Dermis blood vessel endothelial cell (primary cell): Measurements from ENCODE around the gene KDM4B. TPM values are rescaled to one million over a fixed set of nuclear protein-coding genes. Genes with fewer than 3 reads are reported as not detected.

Source experiments
- DNase-seq: peaks from one replicate; pipeline ENCODE4 v3.0.0; 2010
- total RNA-seq: library from RNA; depleted of rRNA; stranded (reverse); fragments of >200 nt; gene quantifications from 2 replicates; pipeline ENCODE4 v1.2.3, GENCODE V29; 2014

Gene KDM4B
- total RNA-seq, 1 donor from 2014 or later, result 13.4 TPM

DNA sequence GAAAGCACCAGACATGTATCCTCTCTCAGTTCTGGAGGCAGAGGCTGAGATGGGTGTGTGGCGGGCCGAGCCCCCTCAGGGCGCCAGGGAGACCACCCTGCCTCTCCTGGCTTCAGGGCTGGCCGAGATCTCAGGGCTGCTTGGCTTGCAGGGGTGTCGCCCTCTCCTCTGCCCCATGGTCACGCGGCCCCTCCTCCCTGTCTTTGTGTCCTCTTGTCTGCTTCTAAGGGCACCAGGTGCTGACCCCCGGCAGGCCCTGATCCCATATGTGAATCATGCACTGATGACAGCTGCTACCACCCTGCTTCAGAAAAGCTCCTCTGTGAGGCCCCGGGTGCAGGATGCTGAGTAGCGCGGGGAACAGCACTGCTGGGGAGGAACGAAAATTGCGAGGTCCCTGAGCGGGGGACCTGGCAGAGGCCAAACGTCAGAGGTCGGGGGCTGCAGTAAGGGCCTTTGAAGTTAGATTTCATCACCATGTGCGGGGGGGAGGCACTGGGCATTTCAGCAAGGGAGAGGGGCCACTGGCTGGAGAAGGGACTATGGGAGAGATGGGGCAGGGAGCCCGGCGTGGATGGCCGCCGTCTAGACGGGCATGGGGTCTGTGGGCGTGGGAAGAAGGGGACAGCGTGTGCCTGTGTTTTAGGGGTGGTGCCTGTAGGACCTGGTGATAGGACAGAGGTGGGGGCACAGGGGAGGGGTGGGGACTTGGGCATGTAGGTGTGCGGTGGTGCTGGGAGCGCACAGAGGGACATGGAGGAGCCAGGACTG, 125.2 kb downstream of the KDM4B start:
- no peak for DNase-seq

- no peak for DNase-seq
Observed at GRCh38 chr19:5094768-5095567, 126.1 kb downstream of the KDM4B start.

- DNase-seq, result no peak
Observed at GRCh38 chr19:5095568-5095850, 126.6 kb downstream of the KDM4B start.

DNA sequence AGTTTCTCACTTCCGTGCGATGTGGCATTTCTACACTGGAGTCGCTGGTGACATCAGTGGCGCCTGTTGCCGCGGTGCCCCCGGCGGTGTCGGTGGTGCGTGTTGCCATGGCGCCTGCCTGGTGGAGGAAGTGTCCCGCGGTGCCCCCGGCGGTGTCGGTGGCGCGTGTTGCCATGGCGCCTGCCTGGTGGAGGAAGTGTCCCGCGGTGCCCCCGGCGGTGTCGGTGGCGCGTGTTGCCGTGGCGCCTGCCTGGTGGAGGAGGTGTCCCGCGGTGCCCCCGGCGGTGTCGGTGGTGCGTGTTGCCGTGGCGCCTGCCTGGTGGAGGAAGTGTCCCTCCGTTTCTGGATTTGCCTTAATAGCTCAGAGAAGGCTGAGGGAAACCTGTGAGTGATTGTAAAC, 127.6 kb downstream of the KDM4B start:
- no peak for DNase-seq

- no peak for DNase-seq
Observed at GRCh38 chr19:5097331-5097930, 128.5 kb downstream of the KDM4B start.

- DNase-seq, result no peak
Observed at GRCh38 chr19:5097959-5098623, 129.2 kb downstream of the KDM4B start.

- no peak for DNase-seq
Observed at GRCh38 chr19:5098646-5099045, 129.7 kb downstream of the KDM4B start.

DNA sequence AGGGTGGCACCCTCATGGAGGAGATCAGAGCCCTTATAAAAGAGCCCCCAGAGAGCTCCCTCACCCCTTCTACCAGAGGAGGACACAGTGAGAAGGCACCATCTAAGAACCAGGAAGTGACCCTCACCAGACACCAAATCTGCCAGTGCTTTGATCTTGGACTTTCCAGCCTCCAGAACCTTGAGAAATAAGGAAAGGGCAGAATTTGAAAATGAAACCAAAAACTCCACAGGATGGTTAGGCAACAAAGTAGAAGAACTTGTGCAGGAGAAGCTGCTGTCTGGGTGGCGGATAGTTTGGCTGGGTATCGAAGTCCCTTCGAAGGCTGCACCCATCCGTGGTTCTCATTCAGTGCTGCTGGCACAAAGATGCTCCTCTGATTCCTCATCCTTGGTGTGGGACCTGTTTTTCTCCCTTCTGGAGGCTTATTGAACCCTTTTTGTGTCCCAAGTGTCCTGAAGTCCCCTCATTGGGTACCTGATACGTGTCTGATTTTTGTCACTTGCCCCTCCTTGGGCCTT, 130.8 kb downstream of the KDM4B start:
- no peak for DNase-seq

GRCh38 chr19:5101871-5102270, 133.0 kb downstream of the KDM4B start:
- no peak for DNase-seq

- DNase-seq, result no peak
Observed at GRCh38 chr19:5102520-5102919, 133.6 kb downstream of the KDM4B start.

DNA sequence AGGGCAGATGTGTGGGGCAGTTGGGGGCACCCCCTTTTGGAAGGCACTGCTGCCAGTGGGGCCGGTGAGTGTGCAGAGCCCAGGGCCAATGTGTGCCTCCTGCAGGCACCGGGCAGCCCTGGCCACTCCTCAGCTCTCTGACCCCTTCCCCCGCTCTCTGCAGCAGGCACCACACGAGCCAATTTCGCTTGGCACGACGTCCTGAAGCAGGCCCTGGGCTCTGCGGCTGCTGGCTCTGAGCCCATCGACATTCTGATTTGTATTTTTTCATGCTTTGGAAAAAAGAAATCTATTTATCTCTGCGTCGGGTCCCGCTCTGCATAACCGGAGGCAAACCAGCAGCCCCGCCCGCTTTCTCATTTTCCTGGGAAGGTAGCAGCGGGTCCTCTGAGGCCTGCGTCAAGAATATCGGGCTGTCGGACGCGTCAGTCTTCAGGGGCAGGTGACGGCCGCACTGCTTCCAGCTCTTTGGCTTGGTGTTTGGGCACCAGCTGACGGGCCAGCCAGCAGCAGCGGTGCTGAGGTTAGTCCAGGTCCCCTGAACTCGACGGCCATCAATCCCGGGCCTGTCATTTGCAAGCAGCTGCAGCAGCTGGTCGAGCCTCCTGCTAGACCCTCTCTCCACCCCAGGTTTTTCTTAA, 134.3 kb downstream of the KDM4B start:
- peak; percentile 19 for DNase-seq

DNA sequence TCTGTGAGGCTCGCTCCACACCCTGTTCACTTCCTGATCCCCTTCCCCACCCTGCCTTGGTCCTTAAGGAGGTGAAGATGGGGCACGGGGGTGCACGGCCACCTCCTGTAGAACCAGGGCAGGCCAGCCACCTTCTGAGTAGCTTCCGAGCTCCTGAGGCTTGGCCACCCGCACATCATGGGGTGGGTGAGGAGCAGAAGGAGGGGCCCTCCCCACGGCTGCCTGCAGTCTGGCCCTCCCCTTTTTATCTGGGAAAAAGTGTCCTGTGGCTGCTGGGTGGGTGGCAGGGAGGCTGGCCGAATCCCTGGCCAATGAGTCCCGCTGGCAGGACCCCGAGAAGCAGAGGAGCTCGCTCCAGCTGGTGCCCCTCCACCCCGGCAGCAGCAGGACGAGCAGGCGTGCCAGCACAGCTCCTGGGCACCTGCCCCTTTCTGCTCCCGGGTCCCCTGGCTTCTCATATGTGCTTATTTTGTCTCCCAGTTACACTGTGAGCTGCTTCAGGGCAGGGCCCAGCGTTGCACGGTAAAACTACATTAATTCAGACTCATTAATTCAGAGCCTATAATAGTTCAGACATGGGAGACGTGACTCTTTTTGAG, 135.0 kb downstream of the KDM4B start:
- DNase-seq, result no peak

DNA sequence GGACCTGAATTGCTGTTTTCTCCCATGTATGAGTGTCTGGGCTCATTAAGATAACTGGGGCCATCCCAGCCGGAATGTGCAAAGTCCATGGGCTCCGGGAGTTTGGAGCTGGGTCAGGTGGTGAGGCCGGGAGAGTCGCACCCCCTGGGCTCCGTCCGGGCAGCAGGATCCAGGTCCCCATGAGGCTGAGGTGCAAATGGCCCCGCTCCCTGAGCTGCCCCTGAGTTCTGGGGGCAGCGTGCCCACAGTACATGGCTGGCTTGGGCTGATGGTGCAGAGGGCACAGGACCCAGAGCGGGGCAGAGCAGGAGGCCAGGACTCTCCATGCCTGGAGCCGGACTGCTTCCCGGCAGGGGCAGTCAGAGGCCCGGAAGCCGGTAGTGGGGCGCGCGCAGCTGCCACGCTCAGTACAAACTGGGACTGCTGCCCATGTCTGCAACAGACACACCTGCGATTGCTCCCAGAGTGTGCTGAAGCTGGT, 136.0 kb downstream of the KDM4B start:
- DNase-seq, result no peak

DNA sequence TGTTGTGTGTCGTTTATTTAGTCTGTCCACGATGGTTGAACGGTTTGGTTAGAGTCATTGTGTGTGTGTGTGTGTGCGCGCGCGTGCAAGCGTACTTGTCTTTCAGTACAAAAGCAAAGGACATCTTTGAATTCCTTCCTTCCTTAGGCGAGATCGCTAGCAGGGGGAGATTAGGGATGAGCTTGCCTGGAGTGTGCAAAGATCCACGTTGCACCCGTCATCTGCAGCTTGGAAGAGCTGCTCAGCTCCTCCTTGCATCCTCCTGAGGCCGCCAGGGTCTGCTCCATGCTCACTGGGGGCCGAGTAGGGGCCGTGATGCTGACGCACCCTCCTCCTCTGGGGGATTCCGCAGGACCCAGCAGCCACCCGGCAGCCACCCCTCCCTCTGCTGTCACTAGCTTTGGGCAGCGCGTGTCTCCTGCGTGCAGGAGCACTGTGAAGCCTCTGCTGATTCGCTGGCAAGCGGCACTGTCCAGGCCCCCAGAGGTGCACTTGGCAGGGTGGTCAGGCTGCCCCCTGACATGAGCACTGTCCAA, 137.3 kb downstream of the KDM4B start:
- no peak for DNase-seq

- no peak for DNase-seq
Observed at GRCh38 chr19:5106971-5107370, 138.1 kb downstream of the KDM4B start.

DNA sequence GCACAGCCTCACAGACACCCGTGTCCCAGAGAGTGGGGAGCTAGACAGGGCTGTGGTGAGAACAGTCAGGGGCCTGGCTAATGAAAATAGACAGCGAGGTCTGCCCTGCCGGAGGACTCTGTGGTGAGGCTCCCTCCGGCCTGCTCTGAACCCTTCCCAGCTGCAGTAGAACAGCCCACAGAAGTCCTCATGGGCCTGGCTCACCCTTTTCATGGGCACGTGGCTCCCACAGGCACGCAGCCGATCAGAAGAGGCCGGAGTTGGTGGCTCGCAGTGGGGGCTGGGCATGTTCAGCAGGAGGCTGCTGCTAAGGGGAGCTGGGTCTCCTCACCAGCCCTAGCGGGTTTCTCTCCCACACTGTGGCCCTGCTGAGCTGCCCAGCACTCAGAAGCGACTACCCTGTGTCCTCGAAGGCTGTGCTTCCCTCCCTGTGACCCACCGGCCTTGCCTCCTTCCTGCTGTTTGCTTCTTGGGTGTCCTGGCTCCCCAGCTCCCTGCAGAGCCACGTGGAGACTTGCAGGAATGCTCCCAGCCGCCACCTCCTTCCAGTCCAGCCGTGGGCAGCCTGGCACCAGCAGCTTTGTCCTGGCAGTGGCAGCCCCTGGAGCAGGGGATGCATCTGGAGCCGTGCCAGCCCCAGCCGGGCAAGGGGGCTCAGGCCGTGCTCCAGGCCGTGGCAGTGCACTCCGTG, 138.7 kb downstream of the KDM4B start:
- DNase-seq, result no peak

GRCh38 chr19:5108123-5108596, 139.2 kb downstream of the KDM4B start:
- DNase-seq, result no peak

DNA sequence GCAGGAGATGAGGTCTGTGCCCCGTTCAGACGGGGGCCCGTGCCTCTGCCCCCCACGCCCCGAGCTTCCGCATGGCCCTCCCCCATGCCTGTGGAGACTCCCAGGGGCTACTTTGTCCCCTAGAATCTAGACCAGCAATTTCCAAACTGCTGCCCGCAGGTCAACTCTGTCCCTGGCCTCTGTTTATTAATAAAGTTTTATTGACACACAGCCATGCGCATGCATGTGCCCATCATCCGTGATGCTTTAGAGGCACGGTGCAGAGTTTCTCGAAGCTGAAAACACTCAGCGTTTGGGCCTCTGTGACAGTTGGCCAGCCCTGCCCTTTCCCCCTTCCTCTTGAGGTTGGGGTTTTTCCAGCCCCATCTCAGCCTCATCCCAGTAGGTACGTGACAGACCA, 140.0 kb downstream of the KDM4B start:
- DNase-seq, result no peak

GRCh38 chr19:5109560-5109959, 140.6 kb downstream of the KDM4B start:
- DNase-seq, result no peak

- no peak for DNase-seq
Observed at GRCh38 chr19:5110546-5110945, 141.6 kb downstream of the KDM4B start.

- no peak for DNase-seq
Observed at GRCh38 chr19:5111051-5111450, 142.1 kb downstream of the KDM4B start.
